GM12878 (cell line): ENCODE measurements around the gene EIF6. TPM values are rescaled to one million over a fixed set of nuclear protein-coding genes. Genes with fewer than 3 reads are reported as not detected.

Source experiments
- ATAC-seq: fragments of 200-7000 bp; cut with Tn5 transposase; 3 replicates; pipeline ENCODE4 v1.9.1; 2020; ENCODE audit warnings: mild to moderate bottlenecking, moderate library complexity
- BruUV-seq: library from RNA; stranded (reverse); fragments of 400-500 nt; replicated peaks from 2 replicates; lab custom pipeline; 2021; lab: Mats Ljungman, UMichigan
- CTCF ChIA-PET: fragments of 300-600 bp; sonication (Branson Sonifier 250); formaldehyde crosslinking; extraction: SDS; loops from one replicate; lab custom pipeline; 2021; ENCODE audit warnings: inconsistent platforms; lab: Yijun Ruan, JAX
- POLR2A ChIA-PET: fragments of 350-600 bp; formaldehyde crosslinking; extraction: SDS; loops from one replicate; lab custom pipeline; 2021; ENCODE audit warnings: inconsistent platforms; lab: Charles Lee
- RAD21 ChIA-PET: fragments of 300-600 bp; sonication (Branson Sonifier 250); formaldehyde crosslinking; loops from one replicate; lab custom pipeline; 2023; ENCODE audit warnings: antibody characterized with exemption; ENCODE audit not compliant: unreplicated experiment; lab: Charles Lee
- SMC1A ChIA-PET: fragments of 300-600 bp; sonication (Branson Sonifier 250); formaldehyde crosslinking; loops from one replicate; lab custom pipeline; 2023; ENCODE audit not compliant: unreplicated experiment, uncharacterized antibody; lab: Charles Lee
- DNase-seq: peaks from one replicate; pipeline ENCODE4 v3.0.0-alpha.2; 2011; ENCODE audit warnings: low read depth, low spot score
- FAIRE-seq: peaks from 3 replicates; lab custom pipeline; 2011; peaks lifted over from hg19 to GRCh38; lab: Jason Lieb, UNC
- H2AFZ ChIP-seq: 2 replicates; pipeline ENCODE4 v1.6.0; 2011; ENCODE audit warnings: low read depth, low read length, control low read depth; ENCODE audit not compliant: control insufficient read depth
- H3K27ac ChIP-seq: 2 replicates; pipeline ENCODE4 v1.5.1; 2011; ENCODE audit warnings: control low read depth; ENCODE audit not compliant: control insufficient read depth, insufficient read depth
- H3K27me3 ChIP-seq, 2 experiments: replicated peaks in 1 of 2; 2 replicates each; pipeline versions ENCODE4 v1.6.0 to v1.6.1; 2011; ENCODE audit warnings: low read length in 1 of 2; ENCODE audit not compliant: control insufficient read depth in 2 of 2, insufficient read depth in 2 of 2
- H3K36me3 ChIP-seq, 2 experiments: 2 replicates each; pipeline ENCODE4 v1.5.1; 2011; ENCODE audit warnings: low read length in 1 of 2; ENCODE audit not compliant: control insufficient read depth in 2 of 2, insufficient read depth in 2 of 2
- H3K4me1 ChIP-seq: 2 replicates; pipeline ENCODE4 v1.6.1; 2011; ENCODE audit warnings: mild to moderate bottlenecking, low read length, moderate library complexity, mixed read lengths; ENCODE audit not compliant: control insufficient read depth, insufficient read depth
- H3K4me2 ChIP-seq: 2 replicates; pipeline ENCODE4 v1.6.0; 2011; ENCODE audit warnings: control low read depth; ENCODE audit not compliant: control insufficient read depth, insufficient read depth
- H3K4me3 ChIP-seq: fragments of 200-600 bp; sonication (generic); 2 replicates; pipeline ENCODE4 v1.5.1; 2016
- H3K79me2 ChIP-seq: 2 replicates; pipeline ENCODE4 v1.6.0; 2011; ENCODE audit warnings: low read length; ENCODE audit not compliant: control insufficient read depth, insufficient read depth
- H3K9ac ChIP-seq: 2 replicates; pipeline ENCODE4 v1.8.0; 2011; ENCODE audit warnings: low read length, control low read depth, mixed read lengths; ENCODE audit not compliant: control insufficient read depth, insufficient read depth
- H3K9me3 ChIP-seq: replicated peaks from 3 replicates; pipeline ENCODE4 v1.5.1; 2011; ENCODE audit warnings: mild to moderate bottlenecking, low read length; ENCODE audit not compliant: control insufficient read depth, insufficient read depth
- H4K20me1 ChIP-seq: 2 replicates; pipeline ENCODE4 v1.6.0; 2011; ENCODE audit not compliant: control insufficient read depth, insufficient read depth
- CHD1 ChIP-seq: IDR thresholded peaks from 2 replicates; pipeline ENCODE4 v1.6.1; 2012; ENCODE audit warnings: low read depth, low read length, improper control_type of control experiment
- ESRRA ChIP-seq: IDR thresholded peaks from 2 replicates; pipeline ENCODE4 v1.6.1; 2012; ENCODE audit warnings: mild to moderate bottlenecking, low read length, improper control_type of control experiment
- GABPA ChIP-seq: IDR thresholded peaks from 2 replicates; pipeline ENCODE4 v1.6.1; 2014; ENCODE audit warnings: antibody characterized with exemption, low read depth, mild to moderate bottlenecking, inconsistent platforms
- NBN ChIP-seq: fragments of 450-650 bp; IDR thresholded peaks from 2 replicates; pipeline ENCODE4 v1.6.1; 2016
- RAD51 ChIP-seq: fragments of 450-650 bp; IDR thresholded peaks from 2 replicates; pipeline ENCODE4 v1.6.1; 2016; ENCODE audit warnings: moderate library complexity, mild to moderate bottlenecking, inconsistent platforms
- RBBP5 ChIP-seq: fragments of 200-600 bp; sonication (generic); conservative IDR thresholded peaks from 2 replicates; pipeline ENCODE4 v1.6.1; 2016
- STAT1 ChIP-seq: fragments of 450-650 bp; conservative IDR thresholded peaks from 2 replicates; pipeline ENCODE4 v1.6.1; 2014; ENCODE audit warnings: antibody characterized with exemption, mild to moderate bottlenecking
- SUZ12 ChIP-seq: fragments of 200-600 bp; sonication (generic); IDR thresholded peaks from one replicate; pipeline ENCODE4 v1.6.1; 2018; ENCODE audit warnings: antibody characterized with exemption, mild to moderate bottlenecking; ENCODE audit not compliant: unreplicated experiment
- ZNF217 ChIP-seq: fragments of 450-650 bp; IDR thresholded peaks from 2 replicates; pipeline ENCODE4 v1.6.1; 2017; ENCODE audit warnings: antibody characterized with exemption, mild to moderate bottlenecking
- ZNF24 ChIP-seq: fragments of 450-650 bp; IDR thresholded peaks from 2 replicates; pipeline ENCODE4 v1.6.1; 2017; ENCODE audit warnings: antibody characterized with exemption, mild to moderate bottlenecking
- WGBS: methylation state at CpG from one replicate; pipeline ENCODE4 v1.1.6; 2016; ENCODE audit warnings: low lambda C conversion rate; ENCODE audit not compliant: insufficient replicate concordance, insufficient coverage; ENCODE audit errors: missing lambda C conversion rate; 5-methylcytosine and 5-hydroxymethylcytosine counted together
- in situ Hi-C: fragments of 300-500 bp; cut with MboI; formaldehyde crosslinking; loops from 9 replicates; pipeline ENCODE4 v1.14.3; 2018; ENCODE audit warnings: mixed read lengths
- intact Hi-C: fragments of 100-400 bp; cut with micrococcal nuclease; formaldehyde crosslinking; loops from one replicate; pipeline ENCODE4 v1.14.2; 2022; ENCODE audit not compliant: unreplicated experiment
- polyA plus RNA-seq, 11 experiments: library from polyadenylated mRNA; depleted of rRNA in 4 of 11; unstranded in 6 of 11; stranded (reverse) in 5 of 11; fragments of >200 nt; fragmentation: Nextera tagmentation in 4 of 11; fragmentation: Illumina TruSeq in 1 of 11; extraction: Ambion mirVana in 4 of 11; extraction: Trizol in 1 of 11; gene quantifications; 1 replicate in 1 of 11; 2 replicates in 10 of 11; pipeline versions ENCODE4 v1.2.1 to v1.2.3, GENCODE V29; 2011 to 2016; ENCODE audit warnings: inconsistent platforms in 2 of 11, missing spikeins in 2 of 11, low read depth in 1 of 11
- total RNA-seq, 4 experiments: library from RNA; depleted of rRNA in 3 of 4; stranded (reverse); fragments of >200 nt in 3 of 4; fragmentation: Illumina TruSeq in 1 of 4; extraction: Trizol in 1 of 4; gene quantifications; 2 replicates each; pipeline versions ENCODE4 v1.2.1 to v1.2.3, GENCODE V29; 2013 to 2021
- TF ChIP-seq, protein P1 (sequence below): fragments of 450-650 bp; IDR thresholded peaks from 2 replicates; pipeline ENCODE4 v1.6.1; 2014; ENCODE audit warnings: mild to moderate bottlenecking

EIF6 gene
- total and polyA plus RNA-seq, 10 of the 15 experiments (the other 5 are each of a cell fraction or from before 2014, with no cell fraction given) = 127 to 607 (median 197) TPM

DNA sequence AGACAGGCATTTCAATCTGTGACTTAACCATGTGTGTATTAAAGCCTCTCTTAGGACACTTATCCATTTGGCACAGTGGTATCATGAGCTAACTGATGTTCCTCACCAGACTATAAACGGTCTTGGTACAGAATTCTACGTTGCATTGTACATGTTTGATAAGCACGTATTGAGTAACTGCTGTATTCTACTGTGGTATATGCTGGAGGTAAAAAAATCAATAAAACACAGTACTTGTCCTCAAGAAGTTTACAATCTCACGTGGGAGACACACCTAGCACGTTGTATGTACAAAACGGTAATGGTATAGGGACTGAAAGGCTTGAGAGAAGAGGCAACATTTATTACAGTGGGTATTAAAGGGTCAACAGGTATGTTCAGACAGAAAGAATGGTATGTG, 40.8 kb upstream of the EIF6 start:
- ChIA-PET RAD21 (no interaction called here), CTCF (interaction anchor here (1.0 kb wide), 1 partner anchor 21 kb away, joined by 4 read pairs; no protein-coding TSS in a partner anchor), SMC1A (no interaction called here), POLR2A (no interaction called here)
- no peak for DNase-seq
- 95% methylated on average over 6 of the region's 6 CpGs for WGBS
- Histone ChIP-seq H4K20me1 (no peaks in the 10 kb centered on the region), H2AFZ (no peak overlapping the region), H3K36me3 (peaks cover 0 to 7% of the 10 kb centered on the region in 2 experiments; a peak in 1 of 4 replicates), H3K4me2 (no peak overlapping the region), H3K9me3 (no peaks in the 10 kb centered on the region), H3K27me3 (no peaks in the 10 kb centered on the region), H3K4me3 (no peak overlapping the region), H3K27ac (no peak overlapping the region), H3K9ac (no peak overlapping the region), H3K4me1 (no peaks in the 10 kb centered on the region), H3K79me2 (no peaks in the 10 kb centered on the region)
- TF ChIP-seq RBBP5 (no peak), ESRRA (no peak), ZNF217 (no peak), RAD51 (no peak), STAT1 (no peak), ZNF24 (no peak), CHD1 (no peak), SUZ12 (no peak), NBN (no peak), GABPA (no peak)
- TF ChIP-seq, protein P1, sequence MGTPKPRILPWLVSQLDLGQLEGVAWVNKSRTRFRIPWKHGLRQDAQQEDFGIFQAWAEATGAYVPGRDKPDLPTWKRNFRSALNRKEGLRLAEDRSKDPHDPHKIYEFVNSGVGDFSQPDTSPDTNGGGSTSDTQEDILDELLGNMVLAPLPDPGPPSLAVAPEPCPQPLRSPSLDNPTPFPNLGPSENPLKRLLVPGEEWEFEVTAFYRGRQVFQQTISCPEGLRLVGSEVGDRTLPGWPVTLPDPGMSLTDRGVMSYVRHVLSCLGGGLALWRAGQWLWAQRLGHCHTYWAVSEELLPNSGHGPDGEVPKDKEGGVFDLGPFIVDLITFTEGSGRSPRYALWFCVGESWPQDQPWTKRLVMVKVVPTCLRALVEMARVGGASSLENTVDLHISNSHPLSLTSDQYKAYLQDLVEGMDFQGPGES = no peak
- ATAC-seq = no peak
- FAIRE-seq = no peak
- in situ Hi-C loops (no loop called here), intact Hi-C loops (no loop called here)
- no TSS peak for BruUV-seq
